HPDE6-E6E7 (cell line): Measurements from ENCODE around the gene SS18.

Experiments used
- DNase-seq: peaks from one replicate; pipeline ENCODE4 v3.0.0; 2011; ENCODE audit warnings: missing footprints; ENCODE audit errors: extremely low spot score

SS18 gene

DNA sequence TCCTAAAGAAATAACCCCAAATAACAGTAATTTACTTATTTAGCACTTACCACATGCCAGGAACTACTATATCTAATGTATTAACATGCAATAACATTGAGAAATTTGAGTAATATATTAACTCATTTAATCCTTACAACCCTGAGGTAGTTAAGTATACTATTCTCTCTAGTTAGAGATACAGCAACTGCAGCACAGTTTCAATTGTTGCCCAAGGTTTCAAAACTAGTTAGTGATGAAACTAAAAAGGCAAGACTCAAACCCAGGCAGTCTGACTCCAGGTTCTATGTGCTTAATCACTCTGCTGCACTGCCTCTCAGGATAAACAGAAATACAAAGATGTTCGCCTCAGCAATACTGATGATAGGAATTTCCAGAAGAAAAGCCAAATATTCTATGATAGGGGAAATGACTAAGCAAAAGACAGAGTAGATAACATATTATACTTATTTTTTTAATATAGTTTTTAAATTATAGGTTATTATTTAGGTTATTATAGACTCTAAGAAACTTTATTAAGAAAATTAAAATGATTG lies 88.0 kb downstream of the SS18 start:
- DNase-seq: no peak

DNA sequence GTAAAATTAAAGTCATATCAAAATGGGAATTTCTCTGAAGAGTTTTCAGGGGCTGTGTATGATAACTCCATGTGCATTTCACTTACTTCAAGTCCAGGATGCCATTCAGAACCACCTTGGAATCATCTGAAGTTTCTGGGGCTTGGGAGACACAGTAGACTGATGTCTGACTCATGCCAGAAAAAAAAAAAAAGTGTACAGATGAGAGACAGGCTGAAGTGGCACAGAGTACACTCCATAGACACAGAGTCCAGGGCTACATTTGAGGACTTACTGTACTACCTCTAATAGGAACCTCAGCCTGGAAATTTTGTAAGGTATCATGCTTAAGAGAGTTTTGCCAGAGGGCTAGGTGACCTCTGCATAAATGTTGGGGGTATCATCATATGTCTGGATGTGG lies 92.0 kb downstream of the SS18 start:
- no peak for DNase-seq

DNA sequence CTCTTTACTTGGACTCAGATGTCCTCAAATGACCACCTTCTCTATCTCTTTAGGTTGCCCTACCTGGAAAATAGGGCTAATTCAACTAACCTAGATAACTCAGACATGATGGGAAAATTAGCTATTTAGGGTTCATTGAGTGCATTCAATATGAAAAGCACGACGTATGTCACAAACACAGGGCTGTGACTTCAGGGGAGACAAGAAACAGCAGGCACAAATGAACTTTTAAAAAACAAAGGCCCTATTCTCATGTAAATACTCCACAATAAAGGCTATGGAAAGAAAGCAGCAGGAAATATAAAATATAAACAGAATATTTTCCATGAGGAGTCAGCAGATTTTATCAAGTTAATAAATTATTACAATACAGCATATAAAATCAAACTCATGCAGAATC lies 97.8 kb downstream of the SS18 start:
- DNase-seq: no peak

DNA sequence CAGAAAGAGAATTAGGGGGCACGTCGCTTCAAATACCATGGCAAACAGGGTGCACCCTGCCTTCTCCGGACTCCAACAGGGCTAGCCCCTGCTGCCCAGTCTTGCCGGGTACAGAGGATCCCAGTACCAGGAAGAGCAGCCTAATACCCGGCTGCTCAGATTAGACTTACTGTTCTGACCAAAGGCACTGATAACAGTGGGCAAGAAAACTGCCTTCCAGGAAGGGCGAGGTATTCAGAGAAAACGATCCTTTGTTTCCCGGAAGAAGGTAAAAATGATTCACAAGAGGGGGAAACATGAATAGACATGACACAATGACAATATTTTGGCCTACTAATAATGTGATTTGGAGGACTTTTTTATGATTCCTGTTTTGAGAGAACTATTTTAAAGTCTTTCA lies 99.9 kb downstream of the SS18 start:
- DNase-seq: no peak

DNA sequence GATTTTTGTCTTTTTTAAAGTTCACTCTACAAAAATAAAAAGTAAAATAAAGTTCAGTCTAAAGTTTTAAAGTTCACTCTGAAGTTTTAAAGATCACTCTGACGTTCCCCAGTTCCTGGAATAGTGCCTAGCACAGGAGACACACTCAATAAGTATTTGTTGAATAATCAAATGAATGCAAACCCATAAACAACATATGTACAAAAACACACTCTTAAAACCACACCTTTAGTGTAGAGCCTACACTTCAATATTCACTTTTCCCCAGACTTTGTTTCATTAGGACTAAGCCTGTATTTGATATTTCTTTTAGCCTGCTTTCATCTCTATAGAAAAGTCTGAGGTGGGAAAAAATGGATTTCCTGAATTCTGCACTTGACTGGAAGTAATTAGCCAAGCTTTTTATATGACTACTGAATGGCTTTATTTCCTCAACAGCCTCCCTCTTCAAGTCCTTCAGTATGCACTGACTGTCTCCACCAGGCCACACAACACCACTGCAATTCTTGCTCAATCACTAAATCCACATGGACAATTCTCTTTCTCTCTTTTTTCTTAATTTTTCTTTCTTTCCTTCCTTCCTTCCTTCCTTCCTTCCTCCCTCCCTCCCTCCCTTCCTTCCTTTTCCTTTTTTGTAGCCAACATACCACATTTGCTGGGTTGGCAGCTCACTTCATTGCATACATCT lies 104.6 kb downstream of the SS18 start:
- DNase-seq: no peak

DNA sequence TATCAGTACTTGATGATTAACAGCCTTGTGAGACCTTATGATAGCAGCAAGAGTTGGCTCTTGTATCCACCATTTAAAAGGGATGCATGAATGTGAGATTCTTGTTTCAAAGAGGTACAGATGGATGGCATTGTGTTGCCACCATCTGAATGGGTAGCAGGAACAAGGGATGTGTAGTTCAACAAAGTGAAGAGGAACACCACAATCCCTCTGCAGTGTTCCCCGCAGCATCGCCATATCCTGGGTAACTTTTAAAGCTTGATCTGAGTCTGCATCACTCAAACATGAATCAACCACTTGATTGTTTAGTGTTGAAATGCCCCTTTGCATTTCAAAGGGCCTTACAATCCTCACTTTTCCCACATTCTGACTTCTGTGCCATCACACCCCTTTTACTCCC lies 106.7 kb downstream of the SS18 start:
- no peak for DNase-seq

DNA sequence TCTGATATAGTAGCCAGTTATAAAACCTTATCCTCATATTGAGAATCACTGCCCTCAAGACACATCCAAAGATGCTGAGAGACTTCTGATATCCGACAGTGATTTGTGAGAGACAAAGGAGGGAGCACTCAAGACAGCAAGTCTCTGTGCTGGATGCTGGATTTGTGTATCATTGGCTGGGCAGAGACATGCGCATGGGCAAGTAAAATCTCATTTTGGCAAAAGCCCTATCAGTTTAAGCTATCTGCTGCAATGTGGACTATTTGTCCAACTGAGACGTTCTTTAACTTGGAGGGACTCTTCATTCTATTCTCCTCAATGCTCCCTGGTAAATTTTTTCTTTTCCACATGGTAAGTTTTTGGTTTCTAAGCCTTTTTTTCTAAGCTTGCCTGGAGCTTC lies 107.5 kb downstream of the SS18 start:
- no peak for DNase-seq

DNA sequence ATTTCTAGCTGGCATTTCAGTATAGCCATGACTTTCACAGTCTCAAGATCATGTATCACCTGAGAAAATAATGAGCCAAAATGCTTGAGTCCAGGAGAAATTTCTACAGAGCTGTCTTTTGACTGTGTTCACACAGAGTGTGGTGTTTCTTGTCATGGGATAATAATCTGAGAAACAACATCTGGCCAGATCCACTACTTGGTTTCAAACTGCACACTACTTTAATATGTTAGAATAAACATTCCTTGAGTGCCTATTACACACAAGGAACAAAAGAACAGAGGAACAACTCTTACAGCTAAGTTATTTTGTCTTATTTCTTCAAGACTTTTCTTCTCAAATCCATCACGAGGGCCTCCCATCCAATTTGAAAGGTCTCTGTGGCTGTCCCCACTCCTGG lies 108.3 kb downstream of the SS18 start:
- DNase-seq: no peak

DNA sequence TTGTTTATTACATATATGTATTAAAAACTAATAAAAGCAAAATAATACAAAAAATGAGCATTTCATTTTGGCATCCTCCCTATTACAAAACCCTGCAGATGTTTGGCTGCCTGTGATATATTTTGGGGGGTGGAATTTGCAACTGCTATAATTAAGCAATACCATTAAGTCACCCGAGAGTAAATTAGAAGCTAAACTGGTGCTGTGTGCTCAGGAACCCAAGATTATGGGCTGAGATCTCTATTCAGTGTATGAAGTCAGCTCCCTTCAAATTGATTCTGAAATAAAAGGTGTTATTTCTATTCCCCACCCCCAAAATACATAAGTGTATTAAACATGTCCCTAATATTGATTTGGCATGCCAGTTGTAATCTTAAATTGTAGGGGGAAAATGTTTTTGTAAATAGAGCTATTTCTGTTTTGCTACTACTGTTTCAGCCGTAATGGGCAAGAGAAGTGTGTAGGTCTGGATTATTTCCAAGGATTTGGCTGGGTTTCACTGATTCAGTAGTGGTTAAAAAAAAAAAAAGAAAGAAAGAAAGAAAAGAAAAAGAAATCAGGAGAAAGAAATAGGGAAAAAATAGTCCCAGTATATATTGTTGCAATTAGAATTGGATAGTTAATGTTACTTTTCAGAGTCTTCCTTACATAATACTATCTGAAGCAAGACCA lies 110.9 kb downstream of the SS18 start:
- DNase-seq: no peak

DNA sequence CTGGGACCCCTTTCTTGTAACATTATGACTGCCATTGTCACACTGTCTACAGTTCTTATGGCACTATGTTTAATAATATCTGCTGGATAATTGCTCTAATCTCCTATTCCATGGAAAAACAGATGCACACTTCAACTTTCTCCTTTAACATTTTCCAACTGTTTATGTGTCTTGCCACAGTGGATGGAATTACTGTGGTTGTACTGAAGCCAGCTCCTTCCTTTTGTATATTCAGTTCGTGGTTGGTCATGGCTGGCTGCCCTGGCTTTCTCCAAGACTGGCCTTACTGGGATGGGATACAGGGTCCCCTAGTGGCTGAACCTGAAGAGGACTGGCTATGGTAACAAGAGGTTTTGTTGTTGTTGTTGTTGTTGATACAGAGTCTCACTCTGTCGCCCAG lies 113.9 kb downstream of the SS18 start:
- no peak for DNase-seq

DNA sequence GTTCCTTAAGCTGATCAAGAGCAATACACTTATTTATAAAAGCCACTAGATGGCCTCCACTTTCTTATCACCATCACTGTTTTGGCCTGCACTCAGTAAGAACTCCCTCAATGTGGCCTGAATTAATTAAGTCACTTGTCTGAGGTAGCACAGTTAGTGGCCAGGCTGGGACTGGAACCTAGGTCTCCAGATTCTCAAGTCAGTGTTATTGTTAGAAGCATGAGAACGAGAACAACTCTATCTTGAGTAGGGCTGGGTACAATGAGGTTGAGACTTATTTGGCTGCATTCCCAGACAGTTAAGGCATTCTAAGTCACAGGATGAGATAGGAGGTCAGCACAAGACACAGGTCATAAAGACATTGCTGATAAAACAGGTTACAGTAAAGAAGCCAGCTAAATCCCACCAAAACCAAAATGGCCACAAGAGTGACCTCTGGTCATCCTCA lies 115.8 kb downstream of the SS18 start:
- no peak for DNase-seq
